Activated CD8-positive, alpha-beta T cell treated with anti-CD3 and anti-CD28 coated beads for 36 hours (primary cell): ENCODE data around the gene MTARC1. TPM values are rescaled to one million over a fixed set of nuclear protein-coding genes. Genes with fewer than 3 reads are reported as not detected.

Source experiments
- ATAC-seq: fragments of 200-7000 bp; cut with Tn5 transposase; one replicate; pipeline ENCODE4 v1.10.0; 2021; ENCODE audit warnings: mild to moderate bottlenecking, moderate library complexity
- CTCF ChIA-PET: fragments of 350-600 bp; sonication (Branson Sonifier 250); formaldehyde crosslinking; loops from one replicate; lab custom pipeline; 2021; ENCODE audit warnings: antibody characterized with exemption; lab: Charles Lee
- POLR2A ChIA-PET: fragments of 350-600 bp; sonication (Branson Sonifier 250); formaldehyde crosslinking; loops from one replicate; lab custom pipeline; 2021; ENCODE audit warnings: antibody characterized with exemption; lab: Charles Lee
- DNase-seq: peaks from one replicate; pipeline ENCODE4 v3.0.0-alpha.2; 2020
- H3K27ac Mint-ChIP-seq: one replicate; pipeline ENCODE4 v1.8.0; 2021; ENCODE audit warnings: mild to moderate bottlenecking, mixed read lengths
- H3K27me3 Mint-ChIP-seq: one replicate; pipeline ENCODE4 v1.8.0; 2021; ENCODE audit warnings: mixed read lengths
- H3K36me3 Mint-ChIP-seq: one replicate; pipeline ENCODE4 v1.8.0; 2021; ENCODE audit warnings: low read depth, mixed read lengths
- H3K4me1 Mint-ChIP-seq: one replicate; pipeline ENCODE4 v1.8.0; 2021; ENCODE audit warnings: low read depth, mixed read lengths
- H3K4me3 Mint-ChIP-seq: one replicate; pipeline ENCODE4 v1.8.0; 2021; ENCODE audit warnings: mild to moderate bottlenecking, moderate library complexity, mixed read lengths
- H3K9me3 Mint-ChIP-seq: one replicate; pipeline ENCODE4 v1.8.0; 2021; ENCODE audit warnings: mixed read lengths
- intact Hi-C: fragments of 100-400 bp; cut with micrococcal nuclease; formaldehyde crosslinking; loops from one replicate; pipeline ENCODE4 v1.10.0; 2022
- total RNA-seq, 2 experiments: library from RNA; stranded (reverse); gene quantifications; one replicate each; pipeline ENCODE4 v1.2.3, GENCODE V29; 2021
- TF ChIP-seq, protein P1 (sequence below): fragments of 200-600 bp; IDR thresholded peaks from one replicate; pipeline ENCODE4 v1.8.0; 2022; ENCODE audit warnings: antibody characterized with exemption, mild to moderate bottlenecking

The MTARC1 gene
- total RNA-seq, 2 experiments from 2014 or later: not detected

DNA sequence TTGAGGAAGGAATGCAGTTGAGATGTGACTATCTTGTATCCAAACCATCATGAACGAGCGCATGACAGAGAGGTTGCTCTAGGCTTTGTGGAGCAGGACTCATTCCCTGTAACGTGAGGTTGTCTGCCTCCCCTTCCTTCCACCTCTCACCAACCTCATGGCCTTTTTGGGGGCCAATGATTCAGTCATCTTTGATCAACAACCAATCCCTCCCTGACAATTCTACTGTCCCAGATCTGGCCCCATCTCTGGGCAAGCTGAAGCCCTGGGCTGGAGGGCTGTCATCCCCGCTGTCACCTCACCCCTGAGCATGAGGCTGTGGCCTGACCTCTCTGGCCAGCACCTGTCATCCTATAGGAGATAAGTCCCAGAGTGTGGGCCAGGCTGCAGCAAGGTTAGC, 19.7 kb downstream of the MTARC1 start:
- H3K4me1 Mint-ChIP-seq: no peaks in the 10 kb centered on the region
- ChIA-PET CTCF (no interaction called here), POLR2A (no interaction called here)
- ATAC-seq: no peak
- TF ChIP-seq, protein P1, sequence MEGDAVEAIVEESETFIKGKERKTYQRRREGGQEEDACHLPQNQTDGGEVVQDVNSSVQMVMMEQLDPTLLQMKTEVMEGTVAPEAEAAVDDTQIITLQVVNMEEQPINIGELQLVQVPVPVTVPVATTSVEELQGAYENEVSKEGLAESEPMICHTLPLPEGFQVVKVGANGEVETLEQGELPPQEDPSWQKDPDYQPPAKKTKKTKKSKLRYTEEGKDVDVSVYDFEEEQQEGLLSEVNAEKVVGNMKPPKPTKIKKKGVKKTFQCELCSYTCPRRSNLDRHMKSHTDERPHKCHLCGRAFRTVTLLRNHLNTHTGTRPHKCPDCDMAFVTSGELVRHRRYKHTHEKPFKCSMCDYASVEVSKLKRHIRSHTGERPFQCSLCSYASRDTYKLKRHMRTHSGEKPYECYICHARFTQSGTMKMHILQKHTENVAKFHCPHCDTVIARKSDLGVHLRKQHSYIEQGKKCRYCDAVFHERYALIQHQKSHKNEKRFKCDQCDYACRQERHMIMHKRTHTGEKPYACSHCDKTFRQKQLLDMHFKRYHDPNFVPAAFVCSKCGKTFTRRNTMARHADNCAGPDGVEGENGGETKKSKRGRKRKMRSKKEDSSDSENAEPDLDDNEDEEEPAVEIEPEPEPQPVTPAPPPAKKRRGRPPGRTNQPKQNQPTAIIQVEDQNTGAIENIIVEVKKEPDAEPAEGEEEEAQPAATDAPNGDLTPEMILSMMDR: no peak
- DNase-seq: no peak
- no peak overlapping the region for H3K27ac Mint-ChIP-seq
- peaks cover 3% of the 10 kb centered on the region for H3K27me3 Mint-ChIP-seq
- no peaks in the 10 kb centered on the region for H3K9me3 Mint-ChIP-seq
- no peaks in the 10 kb centered on the region for H3K36me3 Mint-ChIP-seq
- H3K4me3 Mint-ChIP-seq: no peak overlapping the region
- intact Hi-C loops: no loop called here

DNA sequence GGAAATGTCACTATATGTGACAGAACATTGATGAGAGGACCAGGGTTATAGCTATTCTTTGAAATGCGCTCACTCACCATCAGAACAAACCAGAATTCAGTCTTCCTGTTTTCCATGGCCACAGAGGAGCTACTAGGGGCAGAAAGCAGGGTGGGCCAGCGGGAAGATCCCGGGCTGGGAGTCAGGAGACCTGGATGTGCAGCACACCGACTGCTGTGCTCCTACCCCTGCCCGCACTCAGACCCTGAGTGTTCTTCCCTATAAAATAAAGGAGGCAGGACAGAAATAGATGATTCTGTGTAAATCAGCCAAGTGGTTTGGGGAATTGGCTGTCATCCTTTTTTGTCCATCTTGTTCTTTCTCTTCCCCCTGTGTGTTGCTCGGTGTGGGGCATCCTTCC, 21.0 kb downstream of the MTARC1 start:
- DNase-seq (no peak), ATAC-seq (no peak)
- Mint-ChIP-seq H3K36me3 (no peaks in the 10 kb centered on the region), H3K27ac (no peak overlapping the region), H3K27me3 (peaks cover 6% of the 10 kb centered on the region), H3K9me3 (no peaks in the 10 kb centered on the region), H3K4me1 (no peaks in the 10 kb centered on the region), H3K4me3 (no peak overlapping the region)
- intact Hi-C loops: no loop called here
- ChIA-PET CTCF (no interaction called here), POLR2A (no interaction called here)
- TF ChIP-seq, protein P1: no peak

DNA sequence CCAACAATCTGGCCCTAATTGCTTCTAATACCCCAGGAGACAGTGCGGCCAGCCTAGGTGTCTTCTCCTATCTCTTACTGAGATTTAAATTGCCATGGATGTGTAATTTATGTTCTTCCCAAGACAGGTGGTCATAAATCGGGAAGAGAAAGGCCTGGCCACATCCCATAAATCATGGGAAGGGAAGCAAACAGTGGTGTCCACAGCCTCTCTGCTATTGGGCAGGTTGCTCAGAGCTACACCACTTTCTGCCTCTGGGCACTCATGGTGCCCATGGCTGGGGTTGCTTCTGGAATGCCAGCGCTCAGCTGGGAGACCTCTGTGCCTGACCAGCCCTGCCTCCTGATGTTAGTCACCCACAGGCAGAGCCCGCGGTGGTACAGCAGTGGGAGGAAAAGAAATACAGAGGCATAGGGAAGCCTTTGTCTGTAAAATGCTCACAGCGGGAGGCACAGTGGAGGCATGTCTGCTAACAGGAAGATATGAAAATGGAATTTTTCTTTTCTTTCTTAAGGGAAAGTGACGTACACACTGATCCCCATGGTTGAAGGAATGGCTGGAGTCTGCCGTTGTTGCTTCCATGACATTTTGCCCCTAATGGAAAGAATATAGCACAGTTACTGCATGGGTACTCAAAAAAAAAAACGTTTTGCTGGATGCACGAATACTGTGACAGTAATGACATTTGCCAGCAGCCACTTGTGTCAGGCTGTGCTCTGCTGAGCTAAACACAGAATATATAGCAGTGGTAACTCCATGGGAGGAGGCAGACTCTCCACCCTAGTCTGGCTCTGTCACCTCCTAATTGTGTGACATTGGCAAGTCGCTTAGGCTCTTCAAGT, 21.9 kb downstream of the MTARC1 start:
- CTCF ChIA-PET: interaction anchor here (2.4 kb wide), 1 partner anchor 11 kb away, joined by 8 read pairs; no protein-coding TSS in a partner anchor
- Mint-ChIP-seq H3K27ac (no peak overlapping the region), H3K36me3 (no peaks in the 10 kb centered on the region), H3K9me3 (no peaks in the 10 kb centered on the region), H3K4me1 (no peaks in the 10 kb centered on the region), H3K27me3 (peaks cover 10% of the 10 kb centered on the region), H3K4me3 (no peak overlapping the region)
- DNase-seq (no peak), ATAC-seq (no peak)
- TF ChIP-seq, protein P1: no peak
- intact Hi-C loops: no loop called here
- POLR2A ChIA-PET: no interaction called here

DNA sequence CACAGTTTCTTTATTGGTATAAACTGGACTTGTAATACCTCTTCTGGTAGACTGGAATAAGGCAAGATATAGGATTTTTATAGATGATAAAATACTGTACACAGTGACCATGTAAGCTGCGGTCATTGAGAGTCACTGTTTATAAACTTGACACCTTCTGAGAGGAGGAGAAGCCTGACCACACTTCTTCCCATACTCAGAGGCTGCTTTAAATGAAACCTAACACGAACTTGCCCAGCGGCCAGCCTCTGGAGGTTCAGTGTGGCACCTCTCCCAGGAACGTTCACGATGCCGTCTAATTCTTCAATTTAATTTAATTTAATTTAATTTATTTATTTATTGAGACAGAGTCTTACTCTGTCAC, 22.5 kb downstream of the MTARC1 start:
- DNase-seq (no peak), ATAC-seq (no peak)
- TF ChIP-seq, protein P1: no peak
- Mint-ChIP-seq H3K4me1 (no peaks in the 10 kb centered on the region), H3K4me3 (no peak overlapping the region), H3K36me3 (no peaks in the 10 kb centered on the region), H3K27me3 (peaks cover 10% of the 10 kb centered on the region), H3K27ac (no peak overlapping the region), H3K9me3 (no peaks in the 10 kb centered on the region)
- CTCF ChIA-PET: interaction anchor here (1.1 to 2.5 kb wide), 3 partner anchors 10 to 32 kb away, joined by 3 to 9 read pairs (median 8); no protein-coding TSS in a partner anchor
- POLR2A ChIA-PET: no interaction called here
- intact Hi-C loops: no loop called here

DNA sequence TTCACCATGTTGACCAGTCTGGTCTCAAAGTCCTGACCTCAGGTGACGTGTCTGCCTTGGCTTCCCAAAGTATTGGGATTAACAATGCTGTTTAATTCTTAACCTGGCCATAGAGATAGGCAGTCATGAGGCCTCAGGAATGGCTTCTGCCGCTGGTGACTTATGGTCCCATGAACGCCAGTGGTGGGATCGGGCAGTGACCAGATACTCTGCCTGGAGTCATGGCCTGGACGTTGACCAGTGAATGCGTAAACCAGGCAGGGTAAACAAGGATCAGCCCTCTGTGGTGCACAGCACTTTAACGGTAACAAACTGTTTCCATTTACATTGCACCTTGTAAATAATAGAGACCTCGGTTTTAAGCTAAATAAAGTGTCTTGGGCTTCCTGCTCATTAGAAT, 23.0 kb downstream of the MTARC1 start:
- no peak overlapping the region for H3K27ac Mint-ChIP-seq
- H3K9me3 Mint-ChIP-seq: no peaks in the 10 kb centered on the region
- POLR2A ChIA-PET: no interaction called here
- CTCF ChIA-PET: interaction anchor here (0.7 to 2.5 kb wide), 14 partner anchors 9 to 629 kb away, joined by 3 to 15 read pairs (median 4); no protein-coding TSS in a partner anchor
- no peaks in the 10 kb centered on the region for H3K36me3 Mint-ChIP-seq
- DNase-seq (no peak), ATAC-seq (no peak)
- intact Hi-C loops: loop anchor here (5.0 kb wide), 1 partner anchor 393 kb away; no protein-coding TSS in a partner anchor
- TF ChIP-seq, protein P1: no peak
- no peak overlapping the region for H3K4me3 Mint-ChIP-seq
- peaks cover 10% of the 10 kb centered on the region for H3K27me3 Mint-ChIP-seq
- no peaks in the 10 kb centered on the region for H3K4me1 Mint-ChIP-seq
